GM21360 (cell line): ENCODE data around the gene IRF2.

Experiments
- ATAC-seq: cut with Tn5 transposase; IDR thresholded peaks from one replicate; pipeline ENCODE4 v1.9.1; 2021; ENCODE audit warnings: mild to moderate bottlenecking, moderate library complexity; ENCODE audit not compliant: unreplicated experiment

The IRF2 gene

GRCh38 chr4:184433258-184433892 is 41.0 kb downstream of the IRF2 start:
- no peak for ATAC-seq

- no peak for ATAC-seq
These were observed 42.0 kb downstream of the IRF2 start for GRCh38 chr4:184432127-184432922.

- ATAC-seq = no peak
These were observed 44.2 kb downstream of the IRF2 start for GRCh38 chr4:184430163-184430562.

GRCh38 chr4:184428787-184429186 is 45.6 kb downstream of the IRF2 start:
- no peak for ATAC-seq

- no peak for ATAC-seq
These were observed 46.7 kb downstream of the IRF2 start for GRCh38 chr4:184427687-184428086.

- no peak for ATAC-seq
These were observed 47.3 kb downstream of the IRF2 start for GRCh38 chr4:184427093-184427492.

- ATAC-seq = no peak
These were observed 49.2 kb downstream of the IRF2 start for GRCh38 chr4:184424993-184425758.

GRCh38 chr4:184424279-184424678 is 50.1 kb downstream of the IRF2 start:
- no peak for ATAC-seq

GRCh38 chr4:184423003-184423686 is 51.2 kb downstream of the IRF2 start:
- no peak for ATAC-seq

GRCh38 chr4:184422378-184422777 is 52.0 kb downstream of the IRF2 start:
- ATAC-seq = no peak

GRCh38 chr4:184421533-184422155 is 52.7 kb downstream of the IRF2 start:
- ATAC-seq = no peak

GRCh38 chr4:184420881-184421416 is 53.4 kb downstream of the IRF2 start:
- peak; percentile 56 for ATAC-seq

- ATAC-seq = peak; percentile 8
These were observed 53.9 kb downstream of the IRF2 start for GRCh38 chr4:184420402-184420801.

GRCh38 chr4:184419976-184420375 is 54.4 kb downstream of the IRF2 start:
- ATAC-seq = no peak

GRCh38 chr4:184417802-184418511 is 56.4 kb downstream of the IRF2 start:
- peak; percentile 61 for ATAC-seq

GRCh38 chr4:184416913-184417734 is 57.2 kb downstream of the IRF2 start:
- ATAC-seq = peak; percentile 47

GRCh38 chr4:184415071-184415470 is 59.3 kb downstream of the IRF2 start:
- ATAC-seq = no peak

GRCh38 chr4:184413261-184414046 is 60.9 kb downstream of the IRF2 start:
- no peak for ATAC-seq
